Keratinocyte (primary cell): ENCODE measurements around the gene FRAS1. TPM values are rescaled to one million over a fixed set of nuclear protein-coding genes. Genes with fewer than 3 reads are reported as not detected.

Source experiments
- DNase-seq: peaks from one replicate; pipeline ENCODE4 v3.0.0-alpha.2; 2011; ENCODE audit warnings: low read depth, missing footprints, low spot score
- FAIRE-seq: peaks from 2 replicates; lab custom pipeline; 2011; peaks lifted over from hg19 to GRCh38; lab: Jason Lieb, UNC
- H2AFZ ChIP-seq: 2 replicates; pipeline ENCODE4 v1.6.0; 2012; ENCODE audit warnings: low read length, control low read depth, inconsistent platforms; ENCODE audit not compliant: control insufficient read depth
- H3K27ac ChIP-seq: 2 replicates; pipeline ENCODE4 v1.5.1; 2011; ENCODE audit warnings: low read length; ENCODE audit not compliant: control insufficient read depth, insufficient read depth
- H3K27me3 ChIP-seq: 3 replicates; pipeline ENCODE4 v1.6.0; 2011; ENCODE audit warnings: low read length; ENCODE audit not compliant: control insufficient read depth, insufficient read depth; ENCODE audit errors: extremely low read depth
- H3K36me3 ChIP-seq, 2 experiments: 2 replicates in 1 of 2; 3 replicates in 1 of 2; pipeline ENCODE4 v1.5.1; 2011; ENCODE audit warnings: low read length in 2 of 2, mild to moderate bottlenecking in 1 of 2; ENCODE audit not compliant: control insufficient read depth in 2 of 2, insufficient read depth in 2 of 2; ENCODE audit errors: extremely low read depth in 1 of 2
- H3K4me1 ChIP-seq: 3 replicates; pipeline ENCODE4 v1.5.1; 2011; ENCODE audit warnings: low read length; ENCODE audit not compliant: control insufficient read depth, insufficient read depth; ENCODE audit errors: extremely low read depth
- H3K4me2 ChIP-seq: 3 replicates; pipeline ENCODE4 v1.6.0; 2011; ENCODE audit warnings: low read depth, low read length; ENCODE audit not compliant: control insufficient read depth, insufficient read depth; ENCODE audit errors: extremely low read depth
- H3K4me3 ChIP-seq, 3 experiments: fragments of 200-600 bp in 1 of 3; sonication (generic) in 1 of 3; 2 replicates in 2 of 3; 3 replicates in 1 of 3; pipeline ENCODE4 v1.5.1; 2011 to 2016; ENCODE audit warnings: low read length in 3 of 3, mild to moderate bottlenecking in 3 of 3, control low read depth in 2 of 3, inconsistent platforms in 1 of 3, low read depth in 1 of 3, mixed read lengths in 1 of 3, mixed run types in 1 of 3, moderate library complexity in 1 of 3; ENCODE audit not compliant: control insufficient read depth in 2 of 3, insufficient read depth in 2 of 3; ENCODE audit errors: extremely low read depth in 1 of 3
- H3K79me2 ChIP-seq: 2 replicates; pipeline ENCODE4 v1.6.0; 2012; ENCODE audit warnings: low read length; ENCODE audit not compliant: control insufficient read depth, insufficient read depth
- H3K9ac ChIP-seq: 3 replicates; pipeline ENCODE4 v1.6.0; 2011; ENCODE audit warnings: low read length; ENCODE audit not compliant: control insufficient read depth, insufficient read depth; ENCODE audit errors: extremely low read depth
- H3K9me1 ChIP-seq: 3 replicates; pipeline ENCODE4 v1.6.0; 2011; ENCODE audit warnings: low read length; ENCODE audit not compliant: control insufficient read depth, insufficient read depth; ENCODE audit errors: extremely low read depth
- H3K9me3 ChIP-seq: 2 replicates; pipeline ENCODE4 v1.5.1; 2012; ENCODE audit warnings: low read depth, low read length; ENCODE audit not compliant: control insufficient read depth
- H4K20me1 ChIP-seq: 3 replicates; pipeline ENCODE4 v1.6.0; 2011; ENCODE audit warnings: low read length; ENCODE audit not compliant: control insufficient read depth, insufficient read depth; ENCODE audit errors: extremely low read depth
- CTCF ChIP-seq, 3 experiments: IDR thresholded peaks in 1 of 3; conservative IDR thresholded peaks in 1 of 3; optimal IDR thresholded peaks in 1 of 3; 2 replicates in 2 of 3; 3 replicates in 1 of 3; pipeline versions ENCODE3 to v1.5.1; 2011; ENCODE audit warnings: low read length in 3 of 3, mild to moderate bottlenecking in 3 of 3, moderate library complexity in 2 of 3, control low read depth in 1 of 3, inconsistent platforms in 1 of 3; ENCODE audit not compliant: insufficient read depth in 2 of 3; ENCODE audit errors: extremely low read depth in 1 of 3
- EZH2 ChIP-seq: IDR thresholded peaks from one replicate; pipeline ENCODE4 v1.6.1; 2012; ENCODE audit warnings: inconsistent platforms, mild to moderate bottlenecking, low read length, moderate library complexity
- dilution Hi-C: fragments of 300-500 bp; cut with MboI; formaldehyde crosslinking; loops from one replicate; pipeline ENCODE4 v1.7.0; 2020; ENCODE audit warnings: low sequenced_read_pairs; ENCODE audit not compliant: extremely low pct_ligation_motif_present
- polyA plus RNA-seq, 5 experiments: library from polyadenylated mRNA; depleted of rRNA in 3 of 5; stranded (reverse) in 3 of 5; stranded (forward) in 1 of 5; unstranded in 1 of 5; fragments of >200 nt; gene quantifications; 1 replicate in 1 of 5; 2 replicates in 3 of 5; 3 replicates in 1 of 5; pipeline versions ENCODE4 v1.2.1 to v1.2.3, GENCODE V29; 2011 to 2012; ENCODE audit warnings: missing spikeins in 2 of 5, low read depth in 1 of 5, low replicate concordance in 1 of 5

The FRAS1 gene
- polyA plus RNA-seq, 1 donor (not counting 4 experiments of a cell fraction or from before 2014, with no cell fraction given), result 3.5 TPM

- no peaks in the 10 kb centered on the region for H4K20me1 ChIP-seq
- H3K4me2 ChIP-seq, result no peak overlapping the region
- DNase-seq (no peak), FAIRE-seq (peak; percentile 77)
- H3K4me3 ChIP-seq, result no peak overlapping the region
- H3K9me1 ChIP-seq, result peaks cover 2% of the 10 kb centered on the region
- no peaks in the 10 kb centered on the region for H3K27me3 ChIP-seq
- dilution Hi-C loops, result no loop called here
- TF ChIP-seq CTCF (optimal IDR thresholded peaks at IDR 0.05 in 1 of 3, IDR thresholded peaks at IDR 0.05 in 1 of 3, conservative IDR thresholded peaks at IDR 0.05 in 1 of 3; ENCODE audit: extremely low read depth in 1 of 3, insufficient read depth in 2 of 3, low read length in 3 of 3) (no peak), EZH2 (no peak)
- H3K27ac ChIP-seq, result no peak overlapping the region
- H3K36me3 ChIP-seq, result peaks cover 48 to 59% of the 10 kb centered on the region in 2 experiments
- no peaks in the 10 kb centered on the region for H3K4me1 ChIP-seq
- no peaks in the 10 kb centered on the region for H3K9me3 ChIP-seq
- no peaks in the 10 kb centered on the region for H3K79me2 ChIP-seq
- no peak overlapping the region for H2AFZ ChIP-seq
- H3K9ac ChIP-seq, result no peak overlapping the region
These were observed 527.9 kb downstream of the FRAS1 start for GRCh38 chr4:78584863-78585547.

DNA sequence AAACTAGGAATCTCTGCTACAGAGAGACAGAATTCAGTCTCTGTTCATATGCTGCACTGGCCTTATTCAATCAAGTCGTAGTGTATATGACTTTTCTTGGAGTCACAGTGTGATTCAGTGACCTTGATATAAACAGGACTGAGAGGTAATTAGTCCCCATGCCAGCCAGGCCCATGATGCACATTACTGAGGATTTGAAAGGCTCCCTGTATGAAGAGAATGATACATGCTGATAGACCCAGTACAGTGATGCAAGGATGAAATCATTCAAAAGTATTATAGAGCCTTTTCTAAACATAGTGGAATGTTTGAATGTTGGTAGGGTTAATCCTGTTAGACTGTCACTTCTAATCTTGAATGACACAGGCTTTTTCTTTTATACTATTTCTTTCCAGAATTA lies 528.5 kb downstream of the FRAS1 start:
- Histone ChIP-seq H3K4me2 (no peak overlapping the region), H3K9me3 (no peaks in the 10 kb centered on the region), H3K27me3 (no peaks in the 10 kb centered on the region), H3K79me2 (no peaks in the 10 kb centered on the region), H3K9me1 (peaks cover 2% of the 10 kb centered on the region), H3K27ac (no peak overlapping the region), H2AFZ (no peak overlapping the region), H4K20me1 (no peaks in the 10 kb centered on the region), H3K4me1 (no peaks in the 10 kb centered on the region), H3K9ac (no peak overlapping the region), H3K36me3 (peaks cover 47 to 52% of the 10 kb centered on the region in 2 experiments), H3K4me3 (no peak overlapping the region)
- TF ChIP-seq EZH2 (no peak), CTCF (optimal IDR thresholded peaks at IDR 0.05 in 1 of 3, IDR thresholded peaks at IDR 0.05 in 1 of 3, conservative IDR thresholded peaks at IDR 0.05 in 1 of 3; ENCODE audit: extremely low read depth in 1 of 3, insufficient read depth in 2 of 3, low read length in 3 of 3) (no peak)
- FAIRE-seq (no peak), DNase-seq (no peak)
- dilution Hi-C loops, result no loop called here
